ENCODE results near the gene TSPAN17.
"Not testable (repeated sequence)": the region's sequence is repeated elsewhere in the genome, so short reads cannot be mapped to it uniquely, and the experiment has no call there.

The TSPAN17 gene

DNA sequence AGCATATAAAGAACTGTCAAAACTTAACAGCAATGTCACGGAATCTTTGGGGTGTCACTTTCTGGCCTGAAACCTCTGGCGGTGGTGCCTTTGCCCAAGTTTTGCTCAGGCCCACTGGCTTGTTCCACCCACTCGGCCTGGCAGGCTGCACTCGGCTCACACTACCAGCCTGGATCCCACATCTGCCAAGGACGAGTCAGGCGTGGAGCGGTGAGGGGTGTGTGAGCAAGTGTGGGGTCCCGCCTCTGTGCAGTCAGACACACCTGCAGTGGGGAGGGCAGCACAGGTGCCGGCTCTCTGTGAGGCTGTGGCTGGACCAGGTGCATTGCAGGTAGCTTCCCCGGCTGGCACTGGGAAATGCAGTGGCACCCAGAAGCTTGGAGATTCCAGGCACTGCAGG, 40.0 kb downstream of the TSPAN17 start:
- DNase-seq = no peak

DNA sequence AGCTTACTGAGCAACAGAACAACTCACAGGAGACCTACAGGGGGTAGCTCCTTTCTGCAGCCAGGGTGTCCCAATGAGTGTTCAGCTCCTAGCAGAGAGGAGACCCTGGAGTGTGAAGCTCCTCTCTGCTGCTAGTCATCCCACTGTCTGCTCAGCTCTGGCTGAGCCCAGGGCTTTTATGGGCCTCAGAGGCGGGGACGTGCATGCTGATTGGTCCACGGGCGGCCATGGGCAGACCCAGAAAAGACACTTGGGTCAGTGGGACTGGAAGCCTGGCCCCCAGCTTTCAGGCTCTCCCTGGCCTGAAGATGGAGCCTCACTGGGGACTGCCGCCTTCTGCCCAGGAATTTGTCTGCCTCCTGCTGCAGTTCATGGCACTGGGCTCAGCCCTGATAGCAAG, 40.6 kb downstream of the TSPAN17 start:
- DNase-seq = no peak

DNA sequence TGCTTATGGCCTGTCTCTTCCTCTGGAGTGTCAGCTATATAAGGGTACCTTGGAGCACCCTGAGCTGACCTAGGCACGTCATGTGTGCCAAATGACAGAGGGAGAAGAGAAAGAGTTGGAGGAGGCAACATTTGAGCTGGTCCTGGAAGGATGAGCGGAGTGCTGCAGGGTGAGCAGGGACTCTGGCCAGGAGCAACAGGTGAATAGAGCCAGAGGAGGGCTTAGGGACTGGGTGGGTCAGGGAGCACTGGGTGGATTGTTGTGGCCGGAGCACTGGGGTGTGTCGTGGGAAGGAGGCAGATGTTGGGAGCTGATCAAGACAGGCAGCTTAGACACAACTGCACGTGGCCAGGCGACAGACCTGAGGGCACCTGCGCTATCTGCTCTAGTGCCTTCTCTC, 43.6 kb downstream of the TSPAN17 start:
- DNase-seq = no peak

DNA sequence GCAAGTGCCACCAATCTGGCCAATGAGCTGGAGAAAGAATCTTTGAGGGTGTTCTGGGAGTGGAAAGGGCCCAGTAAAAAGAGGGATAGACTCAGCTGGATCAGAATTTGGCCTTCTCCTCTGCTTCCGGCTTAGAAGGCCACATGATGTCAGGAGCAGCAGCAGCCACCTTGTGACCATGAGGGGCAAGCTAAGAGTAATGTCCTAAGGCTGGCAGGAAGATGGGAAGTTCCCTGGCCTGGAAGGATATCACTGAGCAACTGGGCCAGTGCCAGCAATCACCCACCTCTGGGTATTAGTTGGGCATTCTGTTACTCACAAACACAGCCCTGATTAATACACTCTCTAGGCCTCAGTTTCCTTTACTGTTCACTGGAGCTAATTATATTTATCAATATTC, 44.2 kb downstream of the TSPAN17 start:
- no peak for DNase-seq

DNA sequence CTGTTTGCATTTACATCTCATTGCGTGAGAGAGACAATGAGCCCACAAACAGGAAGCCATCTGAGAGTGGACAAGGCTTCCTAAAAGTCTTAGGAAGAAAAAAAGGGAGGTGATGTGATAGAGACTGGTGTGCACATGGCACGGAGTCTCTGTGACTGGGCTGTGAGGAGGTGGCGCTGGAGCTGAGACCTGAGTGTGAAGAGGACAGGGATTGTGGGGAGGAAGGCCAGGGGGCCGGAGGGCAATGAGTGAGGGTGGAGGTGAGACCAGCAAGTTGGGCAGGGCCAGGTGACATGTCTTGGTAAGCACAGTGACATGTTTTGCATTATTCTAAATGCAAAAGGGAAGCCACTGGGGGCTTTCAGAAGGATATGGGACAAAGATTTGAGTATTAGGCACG, 45.0 kb downstream of the TSPAN17 start:
- DNase-seq = no peak

DNA sequence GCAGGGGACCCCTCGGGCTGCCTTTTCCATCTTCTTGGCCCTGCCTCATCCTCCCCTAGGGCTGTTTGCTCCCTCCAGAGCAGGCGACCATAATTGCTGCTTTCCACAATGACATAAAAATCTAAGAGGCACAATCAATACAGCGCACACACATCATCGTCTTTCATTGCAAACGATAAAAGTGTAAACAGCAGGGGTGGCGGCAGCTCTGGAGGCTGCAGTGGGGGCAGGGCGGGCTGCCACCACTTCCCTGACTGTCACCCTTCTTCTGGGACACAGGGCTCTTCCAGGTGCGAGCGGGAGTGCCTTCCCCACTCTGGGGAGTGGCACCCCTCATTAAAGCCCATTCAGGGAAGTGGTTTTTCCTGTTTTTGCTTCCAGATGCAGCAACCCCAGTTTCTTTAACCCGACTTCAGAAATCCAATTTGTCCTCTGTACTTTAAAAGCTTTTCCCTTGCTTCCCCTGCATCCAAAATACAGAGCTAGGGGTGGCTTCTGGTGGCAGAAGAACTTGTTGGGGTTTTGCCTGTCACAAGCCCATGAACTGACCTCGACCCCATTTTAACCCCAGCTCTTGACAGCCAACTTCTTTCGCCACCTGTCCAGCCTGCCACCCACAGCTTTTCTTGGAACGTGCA, 45.7 kb downstream of the TSPAN17 start:
- DNase-seq = no peak

DNA sequence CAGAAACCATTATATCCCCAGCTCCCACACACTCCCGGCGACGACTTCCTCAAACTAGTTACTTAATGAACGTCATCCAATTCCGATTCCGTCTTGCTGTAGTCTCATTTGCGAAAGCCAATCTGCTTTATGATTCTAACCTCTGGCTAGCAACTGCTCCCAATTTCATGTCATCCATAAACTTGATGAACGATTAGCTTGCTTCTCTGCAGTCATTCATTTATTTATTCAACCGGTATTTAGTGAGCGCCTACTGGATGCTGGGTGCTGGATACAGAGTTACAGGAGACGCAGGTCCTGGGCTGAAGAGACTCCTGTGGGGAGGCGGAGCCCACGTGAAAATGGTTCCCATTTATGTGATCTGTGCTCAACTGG, 46.2 kb downstream of the TSPAN17 start:
- DNase-seq = no peak

DNA sequence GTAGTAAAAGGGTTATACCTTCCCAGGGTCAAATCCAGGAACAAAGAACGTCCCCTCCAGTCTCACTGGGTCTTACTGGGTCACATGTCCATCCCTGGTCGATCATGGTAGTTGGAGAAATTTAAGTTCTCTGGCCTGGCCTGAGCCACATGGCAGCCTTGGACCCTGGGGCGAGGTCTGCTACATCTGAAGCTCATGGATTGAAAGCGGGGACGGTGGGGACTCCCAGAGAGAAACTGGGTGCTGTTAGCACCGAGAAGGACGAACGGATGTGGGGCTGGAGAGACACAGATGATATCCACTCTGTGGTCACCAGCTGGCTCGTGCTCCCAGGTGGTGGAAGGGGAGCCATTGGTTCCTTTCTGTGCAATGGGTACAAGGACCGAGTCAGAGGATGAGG, 46.9 kb downstream of the TSPAN17 start:
- no peak for DNase-seq

DNA sequence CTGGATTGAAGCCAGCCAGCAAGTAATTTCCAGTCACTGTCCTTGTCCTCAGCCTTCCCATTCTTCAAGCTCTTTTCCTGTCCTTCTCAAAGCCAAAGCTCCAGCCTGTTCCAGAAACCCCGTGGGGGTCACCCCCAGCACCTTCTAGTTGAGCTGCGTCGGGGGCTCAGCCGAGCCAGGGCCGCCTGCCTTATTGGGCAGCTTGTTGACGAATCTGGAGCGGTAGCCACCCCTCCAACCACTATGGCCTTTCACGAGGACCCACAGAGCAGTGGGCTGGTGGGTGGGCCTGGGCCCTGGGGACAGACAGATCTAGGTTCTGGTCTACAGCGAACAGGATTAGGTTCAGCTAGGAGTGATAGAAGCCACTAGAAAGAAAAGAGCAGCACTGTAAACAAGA, 47.3 kb downstream of the TSPAN17 start:
- no peak for DNase-seq

DNA sequence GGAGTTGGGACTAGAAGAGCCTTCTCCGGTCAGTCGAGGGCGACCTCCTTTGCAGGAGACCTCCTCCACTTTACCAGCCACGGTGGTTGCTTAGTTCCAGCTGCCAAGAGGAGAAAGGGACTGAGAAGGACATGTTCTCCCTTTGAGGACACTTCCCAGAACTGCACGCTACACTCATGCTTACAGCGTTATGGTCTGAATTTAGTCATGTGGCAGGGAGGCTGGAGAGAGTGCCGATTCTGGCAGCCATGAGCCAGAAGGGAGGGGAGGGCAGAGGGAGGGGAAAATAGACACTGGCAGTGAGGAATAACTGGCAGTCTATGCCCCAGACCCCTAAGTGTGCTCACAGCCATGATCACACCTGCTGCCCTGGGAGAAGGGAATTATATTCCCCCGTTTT, 47.8 kb downstream of the TSPAN17 start:
- DNase-seq = no peak

DNA sequence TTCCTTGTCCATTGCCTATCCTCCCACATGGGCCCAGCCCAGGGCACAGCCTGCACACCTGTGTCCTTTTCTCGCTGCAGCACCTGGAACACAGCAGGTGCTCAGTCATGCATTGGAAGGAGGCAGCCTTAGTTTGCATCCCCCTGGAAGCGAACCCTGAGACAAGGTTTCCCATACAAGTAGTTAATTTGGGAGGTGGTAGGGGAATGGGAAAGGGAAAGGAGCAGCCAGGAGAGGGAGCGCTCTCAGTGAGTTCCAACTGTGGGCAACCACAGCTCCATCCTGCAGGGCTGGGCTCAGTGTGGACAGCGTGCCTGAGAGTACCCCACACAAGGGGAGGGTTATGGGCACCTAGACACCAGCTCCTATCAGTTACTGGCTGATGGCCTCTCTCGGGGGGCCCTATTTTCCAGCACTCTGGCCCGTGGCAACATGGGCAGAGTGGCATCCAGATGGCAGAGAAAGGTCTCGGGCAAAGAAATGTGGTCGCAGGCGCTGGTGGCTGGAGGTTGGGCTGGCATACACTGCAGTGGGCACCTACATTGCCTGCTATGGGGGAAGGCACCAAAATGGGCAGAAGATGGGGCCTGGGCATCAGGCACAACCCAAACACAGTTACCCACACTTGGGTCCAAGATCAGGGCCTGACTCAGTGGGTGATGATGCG, 50.1 kb downstream of the TSPAN17 start:
- no peak for DNase-seq

DNA sequence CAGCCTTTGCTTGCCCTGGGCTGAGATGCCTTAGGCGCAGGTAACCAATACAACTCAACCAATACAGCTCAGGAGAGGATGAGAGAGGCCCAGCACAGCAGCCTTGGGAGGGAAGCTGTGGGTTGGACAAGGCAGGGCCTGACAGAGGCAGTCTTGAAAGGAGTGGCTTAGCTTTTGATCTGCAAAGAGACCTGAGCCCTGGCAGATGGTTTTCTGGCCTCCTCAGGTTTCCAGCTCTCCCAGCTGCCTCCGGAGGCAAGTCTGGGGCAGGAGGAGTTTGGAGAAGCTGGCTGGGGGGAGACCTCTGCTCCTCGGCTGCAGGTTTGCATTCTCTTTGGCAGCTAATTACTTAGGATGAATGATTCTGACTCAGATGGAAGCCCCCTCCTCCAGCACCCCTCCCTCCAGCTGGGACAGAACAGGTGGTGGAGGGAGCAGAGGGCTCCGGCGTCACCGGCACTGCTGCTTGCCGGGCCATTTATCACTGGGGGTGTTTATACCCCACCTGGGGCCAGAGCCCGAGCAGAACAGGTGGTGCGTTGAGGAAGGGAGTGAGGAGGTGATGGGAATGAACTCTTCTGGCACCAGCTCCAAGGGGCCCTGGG, 50.8 kb downstream of the TSPAN17 start:
- peak; percentile 26 to 75 for DNase-seq

DNA sequence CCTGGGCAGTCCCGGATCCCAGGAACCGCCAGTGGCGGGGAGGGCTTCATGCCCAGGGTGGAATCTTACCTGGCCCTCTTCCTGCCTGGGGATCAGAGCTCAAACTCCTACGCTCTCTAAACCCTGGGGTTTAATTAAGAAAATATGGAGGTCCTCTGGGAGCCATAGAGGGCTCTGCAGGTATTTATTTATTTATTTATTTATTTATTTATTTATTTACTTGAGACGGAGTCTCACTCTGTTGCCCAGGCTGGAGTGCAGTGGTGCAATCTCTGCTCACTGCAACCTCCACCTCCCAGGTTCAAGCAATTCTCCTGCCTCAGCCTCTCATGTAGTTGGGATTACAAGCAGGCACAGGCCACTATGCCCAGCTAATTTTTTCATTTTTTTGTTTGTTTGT, 52.2 kb downstream of the TSPAN17 start:
- not testable (repeated sequence) for DNase-seq

DNA sequence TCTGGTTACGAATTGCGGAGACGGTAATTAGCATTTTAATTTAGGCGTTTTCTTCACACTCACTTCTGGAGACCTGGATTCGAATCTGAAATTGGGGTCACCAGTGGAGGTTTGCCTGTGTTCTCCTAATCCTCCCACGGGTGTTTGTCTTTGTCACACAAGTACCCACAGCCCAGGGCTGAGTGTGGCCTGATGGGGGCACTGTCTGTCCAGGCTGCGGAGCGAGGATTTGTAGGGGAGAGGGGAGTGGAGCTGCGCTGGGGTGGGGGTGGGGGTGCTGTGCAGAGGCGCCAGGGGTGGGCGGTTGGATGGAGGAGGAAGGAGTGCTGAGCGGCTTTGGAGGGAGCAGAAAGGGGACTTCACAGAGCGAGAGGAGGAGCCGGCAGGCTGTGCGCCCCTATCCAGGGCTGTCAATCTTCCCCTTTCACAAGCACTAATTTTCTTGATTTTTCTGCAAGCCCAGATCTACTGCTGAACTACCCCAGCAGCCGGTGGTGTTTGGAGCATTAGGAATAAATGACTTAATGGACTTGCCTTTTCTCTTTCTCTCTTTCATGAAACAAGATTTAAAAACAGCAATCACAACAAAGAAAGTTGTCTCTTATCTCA, 53.1 kb downstream of the TSPAN17 start:
- DNase-seq = peak in 1 of 2 experiments; percentile 13

DNA sequence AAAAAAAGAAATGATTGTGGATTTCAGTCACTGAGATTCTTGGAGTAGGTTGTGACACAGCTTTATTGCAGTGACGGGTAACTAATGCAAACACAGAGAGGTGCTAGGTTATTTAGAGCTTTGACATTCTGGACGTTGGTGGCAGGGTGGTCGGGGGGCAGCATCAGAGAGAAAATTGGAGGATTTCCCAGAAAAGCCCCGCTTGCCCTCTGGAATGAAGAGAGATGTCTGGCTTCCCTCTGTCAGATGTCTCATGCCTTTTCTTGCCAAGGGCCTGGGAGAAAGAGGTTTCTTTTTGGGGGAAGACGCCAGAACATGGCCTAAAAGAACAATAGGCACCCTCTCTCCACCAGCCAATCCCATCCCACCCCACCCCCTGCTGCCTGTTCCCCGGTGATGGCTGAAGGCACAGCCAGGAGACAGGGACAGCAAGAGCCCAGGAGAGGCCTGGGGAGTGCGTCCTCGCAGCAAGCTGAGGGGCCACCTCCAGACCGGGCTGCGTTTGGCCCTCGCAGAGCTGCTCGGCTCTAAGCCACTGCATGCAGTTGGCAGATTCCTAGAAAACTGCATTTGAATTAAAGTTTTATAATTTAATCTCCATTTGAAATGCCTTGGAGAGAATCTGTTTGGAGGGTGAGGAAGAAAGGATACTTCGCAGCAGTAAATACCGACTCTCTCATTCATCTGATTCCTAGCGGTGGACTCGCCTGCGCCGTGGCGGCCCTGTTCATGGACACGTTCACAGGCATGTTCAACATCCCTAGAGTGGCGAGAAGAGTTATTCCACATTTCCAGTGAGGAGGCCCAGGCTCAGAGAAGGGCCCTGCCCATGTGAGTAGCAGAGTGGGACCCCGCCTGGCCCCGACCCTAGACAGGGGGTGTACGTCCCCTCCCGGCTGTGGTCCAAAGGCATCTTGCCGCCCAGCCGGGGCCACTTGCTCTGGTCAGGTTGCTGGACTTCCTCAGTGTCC, 55.7 kb downstream of the TSPAN17 start:
- no peak for DNase-seq

DNA sequence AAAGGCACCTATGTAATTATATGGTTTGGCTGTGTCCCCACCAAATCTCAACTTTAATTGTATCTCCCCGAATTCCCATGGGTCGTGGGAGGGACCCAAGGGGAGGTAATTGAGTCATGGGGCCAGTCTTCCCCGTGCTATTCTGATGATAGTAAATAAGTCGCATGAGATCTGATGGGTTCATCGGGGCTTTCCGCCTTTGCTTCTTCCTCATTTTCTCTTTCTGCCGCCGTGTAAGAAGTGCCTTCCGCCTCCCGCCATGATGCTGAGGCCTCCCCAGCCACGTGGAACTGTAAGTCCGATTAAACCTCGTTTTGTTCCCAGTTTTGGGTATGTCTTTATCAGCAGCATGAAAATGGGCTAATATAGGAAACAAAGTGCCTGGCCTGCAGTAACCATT, 56.6 kb downstream of the TSPAN17 start:
- no peak for DNase-seq

DNA sequence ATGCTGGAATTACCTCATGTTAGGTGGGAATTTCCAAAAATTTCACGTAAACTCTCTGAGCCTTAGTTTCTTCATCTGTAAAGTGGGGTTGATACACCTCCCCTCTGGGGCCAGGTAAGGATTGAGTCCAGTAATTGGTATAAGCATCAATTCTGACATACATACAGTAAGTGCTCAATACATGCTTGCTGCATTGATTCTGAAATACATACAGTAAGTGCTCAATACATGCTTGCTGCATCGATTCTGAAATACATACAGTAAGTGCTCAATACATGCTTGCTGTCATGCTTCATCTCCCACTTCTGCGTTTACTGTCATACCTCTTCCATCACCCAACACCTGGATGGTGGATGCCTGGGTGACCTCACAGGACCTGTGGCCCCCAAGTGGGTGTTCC, 57.1 kb downstream of the TSPAN17 start:
- no peak for DNase-seq

DNA sequence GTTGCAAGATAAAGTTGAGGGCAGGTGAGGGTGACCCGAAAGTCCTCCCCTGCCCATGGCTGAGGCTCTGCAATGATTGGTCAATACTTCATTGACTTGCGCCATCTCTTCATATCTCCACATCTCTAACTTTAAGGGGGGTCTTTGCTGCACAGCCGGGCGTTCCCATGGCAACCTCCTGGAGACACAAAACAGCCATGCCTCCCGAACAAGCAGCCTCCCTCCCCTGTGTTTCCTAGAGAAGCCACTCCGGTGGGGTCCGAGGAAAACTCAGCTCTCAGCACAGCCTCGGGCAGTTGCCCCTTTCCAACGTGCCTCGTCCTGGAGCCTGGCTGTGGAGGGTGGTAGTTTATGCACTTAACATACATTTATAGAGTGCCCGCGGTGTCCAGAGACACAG, 57.5 kb downstream of the TSPAN17 start:
- no peak for DNase-seq

Data from NCI-H187 (cell line).